Measurements from ENCODE around the gene NKAIN1. TPM values are rescaled to one million over a fixed set of nuclear protein-coding genes. Genes with fewer than 3 reads are reported as not detected.

Gene NKAIN1
- total RNA-seq, 1 experiment from 2014 or later = 1.4 TPM

- H3K36me3 ChIP-seq (ENCODE audit: insufficient read depth, low read length, poor library complexity, severe bottlenecking) = no peaks in the 10 kb centered on the region
- TF ChIP-seq EZH2 (IDR thresholded peaks at IDR 0.05; ENCODE audit: borderline replicate concordance, low read depth, low read length, poor library complexity, severe bottlenecking) = no peak
- TF ChIP-seq, protein P1, sequence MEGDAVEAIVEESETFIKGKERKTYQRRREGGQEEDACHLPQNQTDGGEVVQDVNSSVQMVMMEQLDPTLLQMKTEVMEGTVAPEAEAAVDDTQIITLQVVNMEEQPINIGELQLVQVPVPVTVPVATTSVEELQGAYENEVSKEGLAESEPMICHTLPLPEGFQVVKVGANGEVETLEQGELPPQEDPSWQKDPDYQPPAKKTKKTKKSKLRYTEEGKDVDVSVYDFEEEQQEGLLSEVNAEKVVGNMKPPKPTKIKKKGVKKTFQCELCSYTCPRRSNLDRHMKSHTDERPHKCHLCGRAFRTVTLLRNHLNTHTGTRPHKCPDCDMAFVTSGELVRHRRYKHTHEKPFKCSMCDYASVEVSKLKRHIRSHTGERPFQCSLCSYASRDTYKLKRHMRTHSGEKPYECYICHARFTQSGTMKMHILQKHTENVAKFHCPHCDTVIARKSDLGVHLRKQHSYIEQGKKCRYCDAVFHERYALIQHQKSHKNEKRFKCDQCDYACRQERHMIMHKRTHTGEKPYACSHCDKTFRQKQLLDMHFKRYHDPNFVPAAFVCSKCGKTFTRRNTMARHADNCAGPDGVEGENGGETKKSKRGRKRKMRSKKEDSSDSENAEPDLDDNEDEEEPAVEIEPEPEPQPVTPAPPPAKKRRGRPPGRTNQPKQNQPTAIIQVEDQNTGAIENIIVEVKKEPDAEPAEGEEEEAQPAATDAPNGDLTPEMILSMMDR (conservative IDR thresholded peaks at IDR 0.05; ENCODE audit: low read depth, low read length) = no peak
- BruUV-seq (replicated peaks) = no TSS peak
- H3K4me1 ChIP-seq (ENCODE audit: insufficient read depth, low read length, poor library complexity, severe bottlenecking) = peaks cover 5% of the 10 kb centered on the region
- peak overlapping the region; percentile 62 for H3K4me3 ChIP-seq (ENCODE audit: low read depth, low read length, poor library complexity, severe bottlenecking)
- peak; percentile 84 for DNase-seq (ENCODE audit: low spot score)
- POLR2A ChIA-PET (ENCODE audit: low non-redundant PET) = no interaction called here
- CTCF ChIA-PET = interaction anchor here (0.5 kb wide), 1 partner anchor 85 kb away, joined by 3 read pairs; no protein-coding TSS in a partner anchor
- H3K9me3 ChIP-seq (ENCODE audit: low read depth, low read length, poor library complexity, severe bottlenecking) = no peaks in the 10 kb centered on the region
- no peaks in the 10 kb centered on the region for H3K27me3 ChIP-seq (replicated peaks; ENCODE audit: insufficient read depth, low read depth, low read length, poor library complexity)
- H3K27ac ChIP-seq (ENCODE audit: low read depth, low read length, poor library complexity, severe bottlenecking) = peak overlapping the region; percentile 81
- intact Hi-C loops (cut with micrococcal nuclease; ENCODE audit: unreplicated experiment) = no loop called here
Observed at GRCh38 chr1:31154632-31155215, 85.0 kb downstream of the NKAIN1 start.

DNA sequence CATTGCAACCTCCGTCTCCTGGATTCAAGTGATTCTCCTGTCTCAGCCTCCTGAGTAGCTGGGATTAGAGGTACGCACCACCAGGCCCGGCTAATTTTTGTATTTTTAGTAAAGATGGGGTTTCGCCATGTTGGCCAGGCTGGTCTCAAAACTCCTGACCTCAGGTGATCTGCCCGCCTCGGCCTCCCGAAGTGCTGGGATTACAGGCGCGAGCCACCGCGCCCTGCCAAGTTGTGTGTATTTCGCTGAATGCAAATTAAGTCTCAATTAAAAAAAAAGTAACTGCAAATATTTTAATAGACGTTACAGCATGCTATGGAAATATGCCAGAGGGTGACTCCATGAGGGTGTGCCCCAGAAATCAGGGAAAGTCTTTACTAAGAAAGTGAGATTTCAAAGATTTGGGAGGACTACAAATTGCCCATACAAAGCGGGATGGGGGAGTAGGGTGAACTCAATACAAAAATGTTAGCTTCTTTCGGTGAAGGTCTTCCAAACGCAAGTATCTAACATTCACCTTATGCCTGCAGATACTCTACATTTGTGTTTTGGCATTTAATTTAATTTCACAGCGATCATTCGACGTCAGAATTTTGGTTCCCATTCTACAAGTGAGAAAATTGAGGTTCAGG lies 85.6 kb downstream of the NKAIN1 start:
- peak; percentile 10 for DNase-seq (ENCODE audit: low spot score)
- TF ChIP-seq, protein P1 (conservative IDR thresholded peaks at IDR 0.05; ENCODE audit: low read depth, low read length) = no peak
- TF ChIP-seq EZH2 (IDR thresholded peaks at IDR 0.05; ENCODE audit: borderline replicate concordance, low read depth, low read length, poor library complexity, severe bottlenecking) = no peak
- peak overlapping the region; percentile 81 for H3K27ac ChIP-seq (ENCODE audit: low read depth, low read length, poor library complexity, severe bottlenecking)
- POLR2A ChIA-PET (ENCODE audit: low non-redundant PET) = no interaction called here
- TSS peak; percentile 98 for BruUV-seq (replicated peaks)
- CTCF ChIA-PET = no interaction called here
- H3K4me3 ChIP-seq (ENCODE audit: low read depth, low read length, poor library complexity, severe bottlenecking) = peak overlapping the region; percentile 51
- H3K27me3 ChIP-seq (replicated peaks; ENCODE audit: insufficient read depth, low read depth, low read length, poor library complexity) = no peaks in the 10 kb centered on the region
- intact Hi-C loops (cut with micrococcal nuclease; ENCODE audit: unreplicated experiment) = no loop called here
- peaks cover 5% of the 10 kb centered on the region for H3K4me1 ChIP-seq (ENCODE audit: insufficient read depth, low read length, poor library complexity, severe bottlenecking)
- no peaks in the 10 kb centered on the region for H3K36me3 ChIP-seq (ENCODE audit: insufficient read depth, low read length, poor library complexity, severe bottlenecking)
- H3K9me3 ChIP-seq (ENCODE audit: low read depth, low read length, poor library complexity, severe bottlenecking) = no peaks in the 10 kb centered on the region

DNA sequence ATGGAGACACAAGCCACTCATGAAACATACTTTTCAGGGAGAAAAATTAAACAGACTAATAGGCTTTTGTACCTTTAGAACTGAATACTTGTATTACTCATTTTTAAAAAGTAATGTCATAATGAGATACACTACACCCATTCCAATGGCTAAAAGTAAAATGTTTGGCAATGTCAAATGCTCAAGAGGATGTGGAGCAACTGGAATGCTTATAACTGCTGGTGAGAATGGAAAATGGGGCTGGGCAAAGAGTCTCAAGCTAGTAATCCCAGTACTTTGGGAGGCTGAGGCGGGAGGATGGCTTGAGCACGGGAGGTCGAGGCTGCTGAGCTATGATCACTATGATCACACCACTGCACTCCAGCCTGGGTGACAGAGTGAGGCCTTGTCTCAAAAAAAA lies 86.3 kb downstream of the NKAIN1 start:
- ChIA-PET POLR2A (ENCODE audit: low non-redundant PET) (no interaction called here), CTCF (no interaction called here)
- DNase-seq (ENCODE audit: low spot score) = no peak

More for the DNA sequence above, 86.3 kb downstream of the NKAIN1 start:
- no peak for TF ChIP-seq EZH2 (IDR thresholded peaks at IDR 0.05; ENCODE audit: borderline replicate concordance, low read depth, low read length, poor library complexity, severe bottlenecking)
- TF ChIP-seq, protein P1 (conservative IDR thresholded peaks at IDR 0.05; ENCODE audit: low read depth, low read length) = no peak
- no TSS peak for BruUV-seq (replicated peaks)
- Histone ChIP-seq H3K4me3 (ENCODE audit: low read depth, low read length, poor library complexity, severe bottlenecking) (no peak overlapping the region), H3K27me3 (replicated peaks; ENCODE audit: insufficient read depth, low read depth, low read length, poor library complexity) (no peaks in the 10 kb centered on the region), H3K4me1 (ENCODE audit: insufficient read depth, low read length, poor library complexity, severe bottlenecking) (peaks cover 5% of the 10 kb centered on the region), H3K9me3 (ENCODE audit: low read depth, low read length, poor library complexity, severe bottlenecking) (no peaks in the 10 kb centered on the region), H3K36me3 (ENCODE audit: insufficient read depth, low read length, poor library complexity, severe bottlenecking) (no peaks in the 10 kb centered on the region), H3K27ac (ENCODE audit: low read depth, low read length, poor library complexity, severe bottlenecking) (no peak overlapping the region)
- intact Hi-C loops (cut with micrococcal nuclease; ENCODE audit: unreplicated experiment) = no loop called here

Data from A673 (cell line).